ENCODE data around the gene SYNPO2.
A peak's percentile ranks its signal among the peaks of the same experiment; 100 is the strongest.
"Not testable (repeated sequence)": the region's sequence is repeated elsewhere in the genome, so short reads cannot be mapped to it uniquely, and the experiment has no call there.

Gene SYNPO2

DNA sequence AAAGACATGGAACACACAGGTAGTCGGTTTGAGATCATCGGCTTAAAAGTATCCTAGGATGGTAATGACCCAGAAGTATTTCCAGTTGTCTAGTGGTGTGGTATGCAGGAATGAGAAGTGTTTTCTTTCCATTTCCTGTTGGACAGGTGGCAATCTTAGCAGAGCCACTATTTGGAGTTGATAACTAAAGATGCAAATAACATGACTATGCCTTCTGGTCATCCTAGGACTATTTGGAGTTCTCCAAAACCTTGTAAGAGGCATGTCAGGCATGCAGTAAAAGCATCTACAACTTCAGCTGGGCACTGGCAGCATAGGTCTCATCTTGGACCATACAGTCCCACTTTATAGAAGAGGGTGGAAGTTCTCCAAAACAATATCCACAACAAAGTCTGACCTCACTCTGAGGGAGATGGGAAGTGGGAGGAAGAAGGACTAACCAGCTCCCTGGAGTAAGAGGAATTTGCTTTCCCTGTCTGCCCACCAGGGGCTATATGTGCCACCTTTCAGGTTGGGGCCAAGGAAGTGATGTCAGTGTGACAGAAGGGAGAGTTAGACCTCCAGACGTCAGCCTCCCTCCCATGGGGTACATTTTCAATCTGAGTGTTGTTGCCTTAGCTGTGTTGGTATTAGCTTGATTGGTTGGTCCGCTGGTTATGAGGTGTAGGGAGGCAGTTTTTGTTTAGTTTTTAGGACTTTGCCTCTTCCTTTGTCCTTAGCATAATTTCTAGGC, 145.8 kb downstream of the SYNPO2 start:
- no peak for DNase-seq

DNA sequence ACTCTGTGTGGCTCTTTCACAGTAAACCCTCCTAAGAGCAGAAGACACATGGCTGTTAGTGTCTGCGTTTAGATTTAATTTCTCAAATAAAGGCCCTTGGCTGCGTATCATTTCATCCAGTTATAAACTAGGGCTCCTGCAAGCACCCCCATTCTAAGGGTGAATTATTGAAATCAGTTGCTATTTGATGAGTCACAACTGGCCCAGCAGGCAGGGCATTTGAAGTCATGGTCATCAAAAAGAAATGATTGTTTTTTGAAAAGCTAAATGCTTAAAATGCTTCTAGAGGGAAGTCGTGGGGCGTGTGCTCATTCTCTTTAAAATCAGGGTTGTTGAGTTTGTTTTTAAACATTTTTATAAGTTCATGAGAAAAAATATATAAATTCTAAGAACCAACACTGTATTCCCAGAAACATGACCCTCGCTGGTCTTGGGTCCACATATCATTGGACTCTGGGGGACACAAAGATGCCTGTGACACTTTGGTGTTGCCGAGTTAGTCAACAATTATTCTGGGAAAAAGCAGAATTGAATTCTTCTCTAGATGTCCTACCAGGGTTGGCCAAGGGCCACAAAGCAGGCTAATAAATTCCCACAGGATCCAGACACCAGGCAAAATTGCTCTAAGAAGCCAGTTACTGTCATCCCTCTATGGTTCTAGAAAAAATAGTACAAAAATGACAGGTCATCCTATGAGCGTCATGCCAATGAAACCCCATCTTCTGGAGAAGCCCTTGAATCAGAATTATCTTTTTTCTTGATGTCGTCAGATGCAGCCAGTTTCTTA, 147.5 kb downstream of the SYNPO2 start:
- no peak for DNase-seq

DNA sequence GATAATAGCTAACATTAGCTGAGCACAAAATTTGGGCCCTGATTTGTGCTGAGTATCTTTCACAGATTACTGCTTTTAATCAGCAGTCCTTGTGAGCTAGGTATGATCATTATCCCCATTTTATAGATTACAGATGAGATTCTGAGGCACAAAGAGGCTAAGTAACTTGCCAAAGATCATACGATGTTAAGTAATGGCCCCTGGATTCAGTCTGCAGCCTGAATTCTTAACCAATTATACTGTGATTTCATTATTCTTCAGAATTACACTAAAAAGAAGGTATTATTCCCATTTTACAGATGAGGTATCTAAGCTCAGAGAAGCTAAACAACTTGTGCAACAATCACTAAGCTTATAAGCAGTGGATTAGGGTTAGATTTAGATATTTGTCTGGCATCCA, 149.1 kb downstream of the SYNPO2 start:
- DNase-seq, result no peak

DNA sequence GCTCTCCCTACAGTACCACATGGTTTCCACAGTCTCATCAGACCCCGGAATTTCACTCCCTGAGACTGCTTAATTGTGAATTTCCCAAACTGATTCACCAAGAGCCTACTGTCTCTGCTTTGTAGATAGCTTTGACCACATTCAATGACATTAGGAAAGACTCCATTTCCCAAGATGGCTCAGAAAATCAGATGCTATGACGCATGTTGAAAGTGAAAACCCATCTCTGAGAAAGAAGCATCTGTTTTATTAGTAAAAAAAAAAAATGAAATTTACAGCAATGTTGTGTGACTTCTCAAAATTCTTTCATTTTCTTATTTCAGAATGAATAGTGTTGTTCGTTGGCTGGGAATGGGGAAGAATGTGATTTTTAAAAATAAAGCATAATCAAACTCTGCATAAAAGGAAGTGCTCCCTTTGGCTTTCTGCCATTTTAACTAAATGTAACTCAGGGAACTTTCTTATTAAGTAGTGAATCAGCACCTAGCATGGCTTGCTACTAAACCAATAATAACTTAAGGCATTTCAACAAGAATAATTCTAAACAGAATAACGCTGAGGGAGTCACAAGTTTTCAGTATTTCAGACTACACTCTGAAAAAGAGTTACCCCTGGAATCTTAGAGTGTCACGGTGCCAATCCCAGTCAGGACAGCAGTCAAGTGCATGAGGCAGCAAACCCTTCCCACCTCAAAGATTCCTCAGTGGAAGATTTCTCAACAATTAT, 149.6 kb downstream of the SYNPO2 start:
- DNase-seq, result no peak

DNA sequence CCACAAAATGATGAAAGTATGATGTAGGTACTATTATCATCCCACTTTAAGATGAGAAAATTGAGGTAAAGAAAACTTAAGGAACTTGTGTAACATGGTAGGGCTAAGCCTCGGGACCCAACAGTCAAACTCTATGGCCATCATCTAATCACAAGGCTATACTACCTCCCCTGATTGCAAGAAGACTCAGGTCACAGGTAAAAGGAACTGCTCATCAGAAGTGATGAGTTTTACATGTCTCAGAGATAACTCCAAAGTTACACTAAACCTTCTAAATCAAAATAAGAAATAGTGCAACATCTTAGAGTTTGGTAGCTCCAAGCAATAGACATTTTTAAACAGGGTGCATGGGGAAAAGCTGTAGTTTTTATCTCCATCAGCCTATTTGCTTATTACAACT, 150.5 kb downstream of the SYNPO2 start:
- no peak for DNase-seq

DNA sequence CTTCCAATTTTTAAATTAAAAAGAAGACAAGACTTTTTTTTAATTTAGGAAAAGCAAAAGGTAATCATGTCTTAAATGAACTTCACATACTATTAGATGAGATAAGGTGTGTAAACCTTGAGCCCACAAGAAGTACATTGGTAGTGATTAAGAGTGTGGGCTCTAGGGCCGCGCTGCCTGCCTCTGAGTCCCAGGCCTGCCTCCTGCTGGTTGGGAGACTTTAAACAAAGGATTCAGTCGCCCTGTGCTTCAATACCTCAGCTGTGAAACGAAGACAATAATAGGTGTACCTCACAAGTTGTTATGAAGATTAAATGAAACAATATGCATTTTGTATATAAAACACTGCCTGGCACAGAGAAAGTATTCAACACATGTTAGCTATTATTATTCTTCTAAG, 151.1 kb downstream of the SYNPO2 start:
- DNase-seq, result no peak

DNA sequence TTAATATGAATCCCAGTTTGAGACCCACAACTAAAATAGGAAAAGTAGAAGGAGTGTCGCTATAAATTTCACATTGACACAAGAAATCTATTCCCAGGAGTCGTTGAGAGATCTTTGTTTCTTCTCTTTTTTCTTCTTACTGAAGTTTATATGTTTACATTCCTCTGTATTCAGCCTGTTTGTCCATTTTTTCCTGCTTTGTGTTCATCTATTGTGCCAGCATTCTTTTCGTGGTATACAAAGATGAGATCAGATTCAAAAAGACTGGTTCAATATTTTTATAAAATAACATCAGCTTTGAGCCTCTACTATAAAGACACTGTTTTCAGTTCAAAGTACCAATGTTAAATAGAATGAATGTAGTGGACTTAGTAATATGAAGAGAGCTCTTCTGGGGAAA, 151.6 kb downstream of the SYNPO2 start:
- no peak for DNase-seq

DNA sequence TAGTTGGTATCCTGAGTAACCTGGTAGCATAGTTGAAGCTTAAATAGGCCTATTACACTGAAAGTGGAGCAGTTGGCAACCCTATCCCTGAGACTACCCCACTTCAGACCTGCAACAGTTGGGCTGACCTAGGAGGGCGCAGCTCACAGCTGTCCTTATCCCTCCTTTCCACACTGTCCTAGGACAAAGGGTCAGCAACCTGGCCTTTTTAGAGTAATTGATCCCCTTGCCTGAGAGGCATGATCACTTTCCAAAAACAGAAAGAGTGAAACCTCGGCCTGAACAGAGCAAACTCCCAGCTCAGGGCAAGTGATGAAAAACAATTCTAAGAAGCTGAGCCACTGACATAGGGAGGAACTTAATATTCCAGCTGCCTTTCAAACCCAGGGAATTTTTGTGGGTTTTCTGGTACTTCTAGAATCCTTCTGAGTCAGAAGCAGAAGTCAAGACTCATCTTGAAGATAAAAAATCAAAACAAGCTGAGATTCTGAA, 152.1 kb downstream of the SYNPO2 start:
- DNase-seq, result no peak

DNA sequence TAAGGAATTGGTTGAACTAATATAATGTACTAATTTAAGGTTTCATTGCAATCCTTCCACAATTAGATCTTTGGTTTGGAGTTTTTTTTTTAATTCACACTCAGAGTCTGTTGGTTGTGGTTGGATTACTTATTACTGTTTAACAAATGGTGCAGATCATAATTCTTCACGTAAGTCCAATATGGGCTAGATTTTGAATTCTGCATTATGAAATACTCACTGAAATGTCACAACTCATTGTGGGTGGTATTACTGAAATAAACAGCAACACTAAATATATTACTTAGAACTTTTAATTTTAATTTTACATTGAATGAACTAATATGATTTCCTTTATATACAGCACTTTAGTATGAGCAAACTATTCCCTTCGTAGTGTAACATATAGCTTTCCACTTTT, 152.7 kb downstream of the SYNPO2 start:
- no peak for DNase-seq

DNA sequence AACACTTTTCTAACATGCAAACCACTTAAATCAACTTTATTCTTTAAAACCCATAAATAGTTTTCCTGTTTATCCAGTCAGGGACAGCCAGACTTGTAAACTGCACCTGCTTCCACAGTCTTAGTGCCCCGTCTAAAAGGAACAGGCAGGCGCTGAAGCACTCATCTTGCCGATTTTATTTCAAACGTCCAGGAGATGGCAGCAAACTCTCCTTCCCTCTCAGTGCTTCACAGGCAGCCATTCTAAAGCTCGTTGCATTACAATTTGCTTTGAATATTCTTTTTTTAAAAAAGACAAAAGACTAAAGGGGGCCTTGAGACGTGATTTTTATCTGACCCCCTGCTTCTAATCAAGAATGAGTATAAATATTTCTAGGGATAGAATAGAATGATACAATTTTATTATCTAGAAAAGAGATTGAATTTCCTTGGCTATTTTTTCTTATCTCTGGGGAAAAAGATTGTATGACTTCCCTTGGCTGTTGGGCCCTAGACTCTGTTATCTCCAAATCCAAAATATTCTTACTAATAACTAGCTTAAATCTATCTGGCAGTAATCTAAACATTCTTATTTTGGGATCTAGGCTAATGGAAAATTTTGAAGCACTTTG, 153.4 kb downstream of the SYNPO2 start:
- peak; percentile 26 to 42 for DNase-seq

DNA sequence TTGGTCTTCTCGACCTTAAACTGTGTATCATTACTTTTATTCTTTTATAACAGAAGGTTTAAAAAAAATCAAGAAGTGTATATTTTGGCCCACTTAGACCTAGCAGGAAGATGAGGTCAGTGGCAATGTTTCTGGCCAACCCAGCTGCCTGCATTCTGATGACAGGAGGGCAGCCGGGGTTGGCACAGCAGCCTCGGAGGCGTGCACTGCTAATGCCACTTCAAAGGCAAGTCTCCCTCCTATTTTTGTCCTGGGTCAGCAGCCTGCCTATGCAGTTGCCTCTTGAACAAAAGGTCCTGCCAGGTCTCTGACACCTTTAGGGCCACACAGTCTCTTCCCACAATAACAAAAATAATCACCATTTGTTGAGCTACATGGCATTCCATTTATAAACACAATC, 157.6 kb downstream of the SYNPO2 start:
- no peak for DNase-seq

DNA sequence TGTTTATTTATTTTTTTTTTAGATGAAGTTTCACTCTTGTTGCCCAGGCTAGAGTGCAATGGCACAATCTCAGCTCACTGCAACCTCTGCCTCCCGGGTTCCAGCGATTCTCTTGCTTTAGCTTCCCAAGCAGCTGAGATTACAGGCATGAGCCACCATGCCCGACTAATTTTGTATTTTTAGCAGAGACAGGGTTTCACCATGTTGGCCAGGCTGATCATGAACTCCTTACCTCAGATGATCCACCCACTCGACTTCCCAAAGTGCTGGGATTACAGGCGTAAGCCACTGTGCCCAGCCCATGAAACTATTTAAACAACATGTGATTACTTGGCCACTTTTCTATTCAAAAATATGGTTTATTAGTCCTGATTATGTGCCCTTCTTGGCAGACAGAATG, 158.4 kb downstream of the SYNPO2 start:
- DNase-seq, result not testable (repeated sequence)

DNA sequence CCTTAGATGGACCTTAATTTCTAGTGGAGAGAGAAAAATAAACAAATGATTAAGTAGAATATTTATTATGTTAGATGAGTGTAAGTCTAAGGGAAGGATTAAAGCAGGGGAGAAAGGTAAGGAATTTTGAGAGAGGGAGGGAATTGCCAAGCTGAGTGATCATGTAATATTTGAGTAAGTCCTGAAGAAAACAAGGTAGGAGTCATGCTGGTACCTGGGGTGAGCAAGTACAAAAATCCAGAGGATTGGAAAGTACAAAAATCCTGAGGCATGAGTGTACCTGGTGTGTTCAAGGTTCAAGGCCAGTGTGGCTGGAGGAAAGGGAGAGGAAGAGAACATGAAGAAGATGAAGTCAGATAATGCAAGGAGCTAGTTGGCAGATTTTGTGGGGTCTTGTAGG, 159.8 kb downstream of the SYNPO2 start:
- no peak for DNase-seq

DNA sequence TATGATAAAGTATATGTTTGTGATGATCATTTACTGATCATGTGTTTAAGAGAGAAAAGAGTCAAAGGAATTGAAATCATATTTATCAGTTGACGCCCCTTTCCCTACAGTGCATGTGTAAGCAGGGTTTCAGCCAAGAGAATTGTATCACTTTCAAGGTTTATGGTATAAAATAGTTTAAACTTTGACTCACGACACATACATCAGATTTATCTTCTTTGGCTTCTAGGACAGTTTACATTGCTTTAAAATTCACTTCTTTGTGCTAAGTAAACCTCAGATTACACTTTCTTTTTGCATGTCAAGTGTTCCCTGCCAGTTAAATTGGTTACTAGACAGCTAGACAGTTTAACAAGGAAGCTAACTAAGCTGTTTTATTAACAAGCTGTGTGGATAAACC, 160.7 kb downstream of the SYNPO2 start:
- no peak for DNase-seq

DNA sequence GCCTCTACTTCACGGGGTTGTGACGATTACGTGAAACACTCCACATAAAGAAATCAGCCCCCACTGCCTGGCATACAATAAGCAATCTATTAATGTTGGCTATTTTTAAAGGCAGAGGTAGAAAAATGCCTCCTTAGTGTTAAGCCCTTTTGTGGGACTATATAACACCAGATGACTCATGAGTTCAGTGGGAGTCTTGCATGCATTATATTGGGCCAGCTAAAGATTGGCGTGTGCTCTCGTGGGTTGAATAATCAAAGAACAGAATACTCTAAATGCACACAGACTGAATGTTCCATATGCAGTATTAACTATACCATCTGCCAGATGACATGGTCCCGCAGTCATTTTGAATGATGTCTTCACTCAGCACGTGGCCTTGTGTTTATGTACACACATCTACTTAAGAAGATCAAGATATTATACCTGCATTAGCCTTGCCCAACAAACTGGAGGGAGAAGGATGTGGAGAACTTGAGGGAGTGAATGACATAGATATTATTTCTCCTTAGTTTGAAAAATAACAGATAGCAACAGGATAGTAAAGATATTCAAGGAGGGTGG, 162.0 kb downstream of the SYNPO2 start:
- no peak for DNase-seq

DNA sequence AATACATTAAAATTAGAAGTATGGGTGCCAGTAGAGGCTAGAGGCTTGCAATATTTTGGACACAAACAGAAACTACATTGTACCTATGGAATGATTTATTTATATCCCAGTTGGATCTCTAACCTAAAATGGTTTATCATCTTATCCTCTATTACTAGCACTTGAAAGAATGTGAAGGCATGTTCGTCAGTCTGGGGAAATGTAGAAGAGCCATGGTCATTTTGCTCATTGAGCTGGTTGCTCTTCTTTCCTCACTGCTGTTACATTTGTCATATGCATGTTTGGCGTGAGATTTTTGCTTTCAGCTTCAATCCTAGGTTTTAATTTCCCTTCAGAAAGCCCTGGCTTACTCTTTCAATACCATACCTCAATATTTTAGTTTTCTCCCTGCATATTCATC, 164.6 kb downstream of the SYNPO2 start:
- no peak for DNase-seq

DNA sequence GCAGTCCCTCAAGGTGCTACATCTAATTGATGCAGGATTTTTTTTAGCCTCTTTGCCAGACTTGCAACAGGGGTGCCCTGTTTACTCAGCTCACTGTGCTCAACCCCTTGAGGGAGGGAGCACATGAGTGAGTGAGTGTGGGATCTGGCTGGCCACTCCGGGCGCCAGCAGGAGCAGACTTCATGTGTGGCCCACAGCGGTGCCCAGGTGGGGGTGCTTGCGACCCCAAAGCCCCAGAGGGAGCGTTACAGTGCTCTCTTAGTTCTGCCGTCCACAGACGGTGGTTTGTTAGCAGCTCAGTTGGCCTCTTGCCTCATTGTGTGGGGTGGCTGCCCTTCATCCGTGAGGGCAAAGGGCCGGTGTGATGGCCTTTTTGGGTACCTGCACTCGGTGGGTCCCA, 165.3 kb downstream of the SYNPO2 start:
- no peak for DNase-seq

DNA sequence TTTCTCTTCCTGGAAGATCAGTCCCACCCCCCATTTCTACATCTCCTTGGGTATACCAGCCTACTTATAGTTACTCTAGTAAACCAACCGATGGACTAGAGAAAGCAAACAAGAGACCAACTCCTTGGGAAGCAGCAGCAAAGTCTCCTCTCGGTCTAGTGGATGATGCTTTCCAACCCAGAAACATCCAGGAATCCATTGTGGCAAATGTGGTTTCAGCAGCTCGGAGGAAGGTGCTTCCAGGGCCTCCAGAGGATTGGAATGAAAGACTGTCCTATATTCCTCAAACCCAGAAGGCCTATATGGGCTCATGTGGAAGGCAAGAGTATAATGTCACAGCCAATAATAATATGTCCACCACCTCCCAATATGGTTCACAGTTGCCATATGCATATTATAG, 168.8 kb downstream of the SYNPO2 start:
- no peak for DNase-seq

DNA sequence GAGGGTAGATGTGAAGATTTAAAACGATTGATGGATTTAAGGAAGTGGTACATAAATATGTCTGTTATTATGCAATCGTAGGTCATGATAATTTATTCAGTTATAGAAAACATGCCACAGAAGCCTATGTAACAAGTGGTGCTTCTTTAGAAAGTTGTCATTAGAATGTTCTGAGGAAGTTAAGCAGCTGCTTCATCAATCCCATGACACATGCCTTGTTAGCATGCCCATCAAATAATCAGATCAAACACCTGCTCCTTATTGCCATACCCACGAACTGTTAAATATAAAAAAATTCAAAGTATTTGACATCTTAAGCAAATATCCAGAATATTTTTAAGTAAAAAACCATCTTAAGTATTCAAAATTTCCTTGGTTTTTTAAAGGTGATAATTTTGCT, 170.6 kb downstream of the SYNPO2 start:
- no peak for DNase-seq

DNA sequence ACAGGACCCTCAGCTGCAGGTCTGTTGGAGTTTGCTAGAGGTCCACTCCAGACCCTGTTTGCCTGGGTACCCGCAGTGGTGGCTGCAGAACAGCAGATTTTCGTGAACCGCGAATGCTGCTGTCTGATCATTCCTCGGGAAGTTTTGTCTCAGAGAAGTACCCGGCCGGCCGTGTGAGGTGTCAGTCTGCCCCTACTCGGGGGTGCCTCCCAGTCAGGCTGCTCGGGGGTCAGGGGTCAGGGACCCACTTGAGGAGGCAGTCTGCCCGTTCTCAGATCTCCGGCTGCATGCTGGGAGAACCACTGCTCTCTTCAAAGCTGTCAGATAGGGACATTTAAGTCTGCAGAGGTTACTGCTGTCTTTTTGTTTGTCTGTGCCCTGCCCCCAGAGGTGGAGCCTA, 178.5 kb downstream of the SYNPO2 start:
- DNase-seq, result not testable (repeated sequence)

DNA sequence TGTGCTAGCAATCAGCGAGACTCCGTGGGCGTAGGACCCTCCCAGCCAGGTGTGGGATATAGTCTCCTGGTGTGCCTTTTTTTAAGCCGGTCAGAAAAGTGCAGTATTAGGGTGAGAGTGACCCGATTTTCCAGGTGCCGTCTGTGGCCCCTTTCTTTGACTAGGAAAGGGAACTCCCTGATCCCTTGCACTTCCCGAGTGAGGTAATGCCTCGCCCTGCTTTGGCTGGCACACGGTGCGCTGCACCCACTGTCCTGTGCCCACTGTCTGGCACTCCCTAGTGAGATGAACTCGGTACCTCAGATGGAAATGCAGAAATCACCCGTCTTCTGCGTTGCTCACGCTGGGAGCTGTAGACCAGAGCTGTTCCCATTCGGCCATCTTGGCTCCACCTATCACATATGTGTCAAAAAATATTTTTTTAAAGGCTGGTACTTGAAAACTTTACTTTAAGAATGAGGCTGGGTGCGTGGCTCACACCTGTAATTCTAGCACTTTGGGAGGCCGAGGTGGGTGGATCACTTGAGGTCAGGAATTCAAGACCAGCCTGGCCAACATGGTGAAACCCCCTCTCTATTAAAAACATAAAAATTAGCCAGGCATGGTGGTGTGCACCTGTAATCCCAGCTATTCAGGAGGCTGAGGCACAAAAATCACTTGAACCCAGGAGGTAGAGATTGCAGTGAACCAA, 179.2 kb downstream of the SYNPO2 start:
- DNase-seq, result not testable (repeated sequence)

DNA sequence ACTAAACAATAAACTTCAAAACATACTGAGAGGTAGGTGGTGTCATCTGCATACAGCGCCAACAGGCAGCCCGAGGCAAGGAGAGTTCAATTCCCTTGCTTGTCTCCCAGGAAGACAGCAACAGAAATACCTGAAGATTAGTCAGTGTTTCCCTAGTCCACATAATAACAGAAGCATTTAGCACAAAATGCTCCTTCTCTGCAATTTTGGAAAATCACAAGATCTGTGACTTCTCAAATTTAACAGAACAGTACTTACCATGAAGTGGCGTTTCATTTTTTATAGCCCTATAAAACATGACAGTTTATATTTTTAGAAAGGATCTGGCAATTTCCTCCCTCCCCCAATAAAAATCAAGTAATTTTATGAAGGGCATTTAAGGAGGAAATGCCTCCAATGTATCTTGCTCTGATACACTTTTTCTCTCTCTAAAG, 179.9 kb downstream of the SYNPO2 start:
- no peak for DNase-seq

Measured in stimulated activated CD4-positive, alpha-beta T cell treated with anti-CD3 and anti-CD28 coated beads, Interleukin-4, amount 100 ng/mL, for 4 hours (primary cell).